GM12878 (cell line): ENCODE data around the gene DUS1L. TPM values are rescaled to one million over a fixed set of nuclear protein-coding genes. Genes with fewer than 3 reads are reported as not detected.

Experiments used
- ATAC-seq: fragments of 200-7000 bp; cut with Tn5 transposase; 3 replicates; pipeline ENCODE4 v1.9.1; 2020; ENCODE audit warnings: mild to moderate bottlenecking, moderate library complexity
- BruUV-seq: library from RNA; stranded (reverse); fragments of 400-500 nt; replicated peaks from 2 replicates; lab custom pipeline; 2021; lab: Mats Ljungman, UMichigan
- CTCF ChIA-PET: fragments of 300-600 bp; sonication (Branson Sonifier 250); formaldehyde crosslinking; extraction: SDS; loops from one replicate; lab custom pipeline; 2021; ENCODE audit warnings: inconsistent platforms; lab: Yijun Ruan, JAX
- POLR2A ChIA-PET: fragments of 350-600 bp; formaldehyde crosslinking; extraction: SDS; loops from one replicate; lab custom pipeline; 2021; ENCODE audit warnings: inconsistent platforms; lab: Charles Lee
- RAD21 ChIA-PET: fragments of 300-600 bp; sonication (Branson Sonifier 250); formaldehyde crosslinking; loops from one replicate; lab custom pipeline; 2023; ENCODE audit warnings: antibody characterized with exemption; ENCODE audit not compliant: unreplicated experiment; lab: Charles Lee
- SMC1A ChIA-PET: fragments of 300-600 bp; sonication (Branson Sonifier 250); formaldehyde crosslinking; loops from one replicate; lab custom pipeline; 2023; ENCODE audit not compliant: unreplicated experiment, uncharacterized antibody; lab: Charles Lee
- DNase-seq: peaks from one replicate; pipeline ENCODE4 v3.0.0-alpha.2; 2011; ENCODE audit warnings: low read depth, low spot score
- FAIRE-seq: peaks from 3 replicates; lab custom pipeline; 2011; peaks lifted over from hg19 to GRCh38; lab: Jason Lieb, UNC
- H2AFZ ChIP-seq: 2 replicates; pipeline ENCODE4 v1.6.0; 2011; ENCODE audit warnings: low read depth, low read length, control low read depth; ENCODE audit not compliant: control insufficient read depth
- H3K27ac ChIP-seq: 2 replicates; pipeline ENCODE4 v1.5.1; 2011; ENCODE audit warnings: control low read depth; ENCODE audit not compliant: control insufficient read depth, insufficient read depth
- H3K27me3 ChIP-seq, 2 experiments: replicated peaks in 1 of 2; 2 replicates each; pipeline versions ENCODE4 v1.6.0 to v1.6.1; 2011; ENCODE audit warnings: low read length in 1 of 2; ENCODE audit not compliant: control insufficient read depth in 2 of 2, insufficient read depth in 2 of 2
- H3K36me3 ChIP-seq, 2 experiments: 2 replicates each; pipeline ENCODE4 v1.5.1; 2011; ENCODE audit warnings: low read length in 1 of 2; ENCODE audit not compliant: control insufficient read depth in 2 of 2, insufficient read depth in 2 of 2
- H3K4me1 ChIP-seq: 2 replicates; pipeline ENCODE4 v1.6.1; 2011; ENCODE audit warnings: mild to moderate bottlenecking, low read length, moderate library complexity, mixed read lengths; ENCODE audit not compliant: control insufficient read depth, insufficient read depth
- H3K4me2 ChIP-seq: 2 replicates; pipeline ENCODE4 v1.6.0; 2011; ENCODE audit warnings: control low read depth; ENCODE audit not compliant: control insufficient read depth, insufficient read depth
- H3K4me3 ChIP-seq: fragments of 200-600 bp; sonication (generic); 2 replicates; pipeline ENCODE4 v1.5.1; 2016
- H3K79me2 ChIP-seq: 2 replicates; pipeline ENCODE4 v1.6.0; 2011; ENCODE audit warnings: low read length; ENCODE audit not compliant: control insufficient read depth, insufficient read depth
- H3K9ac ChIP-seq: 2 replicates; pipeline ENCODE4 v1.8.0; 2011; ENCODE audit warnings: low read length, control low read depth, mixed read lengths; ENCODE audit not compliant: control insufficient read depth, insufficient read depth
- H3K9me3 ChIP-seq: replicated peaks from 3 replicates; pipeline ENCODE4 v1.5.1; 2011; ENCODE audit warnings: mild to moderate bottlenecking, low read length; ENCODE audit not compliant: control insufficient read depth, insufficient read depth
- H4K20me1 ChIP-seq: 2 replicates; pipeline ENCODE4 v1.6.0; 2011; ENCODE audit not compliant: control insufficient read depth, insufficient read depth
- ATF7 ChIP-seq: fragments of 450-650 bp; IDR thresholded peaks from 2 replicates; pipeline ENCODE4 v1.6.1; 2016; ENCODE audit warnings: low read depth, mild to moderate bottlenecking
- CBX3 ChIP-seq: fragments of 200-600 bp; sonication (generic); IDR thresholded peaks from 2 replicates; pipeline ENCODE4 v1.6.1; 2016; ENCODE audit warnings: low read depth, borderline replicate concordance
- CBX5 ChIP-seq: sonication (generic); IDR thresholded peaks from 2 replicates; pipeline ENCODE4 v1.6.1; 2016; ENCODE audit warnings: low read depth, moderate library complexity, mild to moderate bottlenecking, inconsistent platforms
- EP300 ChIP-seq, 2 experiments: fragments of 150-350 bp in 1 of 2; IDR thresholded peaks; 2 replicates each; pipeline ENCODE4 v1.6.1; 2011 to 2012; ENCODE audit warnings: low read depth in 2 of 2, low read length in 2 of 2, borderline replicate concordance in 1 of 2, improper control_type of control experiment in 1 of 2, inconsistent platforms in 1 of 2; ENCODE audit not compliant: control insufficient read depth in 1 of 2
- LARP7 ChIP-seq: fragments of 450-650 bp; IDR thresholded peaks from 2 replicates; pipeline ENCODE4 v1.6.1; 2017; ENCODE audit warnings: mild to moderate bottlenecking
- MEF2A ChIP-seq: IDR thresholded peaks from 2 replicates; pipeline ENCODE4 v1.6.1; 2011; ENCODE audit warnings: low read depth, mild to moderate bottlenecking, low read length, moderate library complexity; ENCODE audit not compliant: insufficient read depth
- NFXL1 ChIP-seq: fragments of 450-650 bp; IDR thresholded peaks from 2 replicates; pipeline ENCODE4 v1.6.1; 2017; ENCODE audit warnings: antibody characterized with exemption, mild to moderate bottlenecking, borderline replicate concordance
- PAX5 ChIP-seq: IDR thresholded peaks from 2 replicates; pipeline ENCODE4 v1.6.1; 2011; ENCODE audit warnings: low read depth, low read length, borderline replicate concordance
- RB1 ChIP-seq: fragments of 450-650 bp; formaldehyde crosslinking; IDR thresholded peaks from 2 replicates; pipeline ENCODE4 v1.6.1; 2017; ENCODE audit warnings: mild to moderate bottlenecking, borderline replicate concordance
- SUZ12 ChIP-seq: fragments of 200-600 bp; sonication (generic); IDR thresholded peaks from one replicate; pipeline ENCODE4 v1.6.1; 2018; ENCODE audit warnings: antibody characterized with exemption, mild to moderate bottlenecking; ENCODE audit not compliant: unreplicated experiment
- TCF7 ChIP-seq: IDR thresholded peaks from 2 replicates; pipeline ENCODE4 v1.6.1; 2014; ENCODE audit warnings: antibody characterized with exemption, borderline replicate concordance
- ZNF207 ChIP-seq: fragments of 450-650 bp; IDR thresholded peaks from 2 replicates; pipeline ENCODE4 v1.6.1; 2014; ENCODE audit warnings: antibody characterized with exemption, mild to moderate bottlenecking, borderline replicate concordance
- ZSCAN29 ChIP-seq: fragments of 450-650 bp; IDR thresholded peaks from 2 replicates; pipeline ENCODE4 v1.6.1; 2017; ENCODE audit warnings: mild to moderate bottlenecking, moderate library complexity
- ZZZ3 ChIP-seq: IDR thresholded peaks from 2 replicates; pipeline ENCODE4 v1.6.1; 2011; ENCODE audit warnings: low read depth; ENCODE audit not compliant: control insufficient read depth, insufficient read length
- WGBS: methylation state at CpG from one replicate; pipeline ENCODE4 v1.1.6; 2016; ENCODE audit warnings: low lambda C conversion rate; ENCODE audit not compliant: insufficient replicate concordance, insufficient coverage; ENCODE audit errors: missing lambda C conversion rate; 5-methylcytosine and 5-hydroxymethylcytosine counted together
- in situ Hi-C: fragments of 300-500 bp; cut with MboI; formaldehyde crosslinking; loops from 9 replicates; pipeline ENCODE4 v1.14.3; 2018; ENCODE audit warnings: mixed read lengths
- intact Hi-C: fragments of 100-400 bp; cut with micrococcal nuclease; formaldehyde crosslinking; loops from one replicate; pipeline ENCODE4 v1.14.2; 2022; ENCODE audit not compliant: unreplicated experiment
- polyA plus RNA-seq, 11 experiments: library from polyadenylated mRNA; depleted of rRNA in 4 of 11; unstranded in 6 of 11; stranded (reverse) in 5 of 11; fragments of >200 nt; fragmentation: Nextera tagmentation in 4 of 11; fragmentation: Illumina TruSeq in 1 of 11; extraction: Ambion mirVana in 4 of 11; extraction: Trizol in 1 of 11; gene quantifications; 1 replicate in 1 of 11; 2 replicates in 10 of 11; pipeline versions ENCODE4 v1.2.1 to v1.2.3, GENCODE V29; 2011 to 2016; ENCODE audit warnings: inconsistent platforms in 2 of 11, missing spikeins in 2 of 11, low read depth in 1 of 11
- total RNA-seq, 4 experiments: library from RNA; depleted of rRNA in 3 of 4; stranded (reverse); fragments of >200 nt in 3 of 4; fragmentation: Illumina TruSeq in 1 of 4; extraction: Trizol in 1 of 4; gene quantifications; 2 replicates each; pipeline versions ENCODE4 v1.2.1 to v1.2.3, GENCODE V29; 2013 to 2021
- TF ChIP-seq, protein P1 (sequence below): IDR thresholded peaks from 2 replicates; pipeline ENCODE4 v1.6.1; 2011; ENCODE audit warnings: low read depth, mild to moderate bottlenecking, low read length, moderate library complexity, borderline replicate concordance; ENCODE audit errors: extremely low read depth
- TF ChIP-seq, protein P2 (sequence below), 3 experiments: IDR thresholded peaks in 2 of 3; conservative IDR thresholded peaks in 1 of 3; 2 replicates each; pipeline ENCODE4 v1.5.1; 2011; ENCODE audit warnings: low read depth in 3 of 3, low read length in 3 of 3, mild to moderate bottlenecking in 3 of 3, control low read depth in 2 of 3, moderate library complexity in 2 of 3, inconsistent platforms in 1 of 3, mixed read lengths in 1 of 3; ENCODE audit not compliant: control insufficient read depth in 2 of 3, insufficient read depth in 1 of 3; ENCODE audit errors: extremely low read depth in 1 of 3
- TF ChIP-seq, protein P3 (sequence below): fragments of 450-650 bp; IDR thresholded peaks from 2 replicates; pipeline ENCODE4 v1.6.1; 2016; ENCODE audit warnings: mild to moderate bottlenecking, moderate library complexity, borderline replicate concordance

DUS1L gene
- total and polyA plus RNA-seq, 10 of the 15 experiments (the other 5 are each of a cell fraction or from before 2014, with no cell fraction given): 6.1 to 157 (median 44.5) TPM

- Histone ChIP-seq H2AFZ (no peak overlapping the region), H4K20me1 (no peaks in the 10 kb centered on the region), H3K9me3 (no peaks in the 10 kb centered on the region), H3K4me1 (peaks cover 4% of the 10 kb centered on the region), H3K4me3 (peak overlapping the region; percentile 71; the same call in 1 of the 2 replicates), H3K27me3 (no peaks in the 10 kb centered on the region), H3K9ac (no peak overlapping the region), H3K36me3 (peaks cover 0 to 5% of the 10 kb centered on the region in 2 experiments; a peak in 3 of 4 replicates), H3K79me2 (peaks cover 14% of the 10 kb centered on the region), H3K4me2 (peak overlapping the region; percentile 90), H3K27ac (no peak overlapping the region)
- CTCF ChIA-PET: interaction anchor here (0.9 to 1.7 kb wide), 3 partner anchors 11 to 14 kb away, joined by 3 to 7 read pairs (median 4); partner anchors contain the start of gene DCXR
- 88% methylated on average over 25 of the region's 28 CpGs for WGBS
- no TSS peak for BruUV-seq
- in situ Hi-C loops: no loop called here
- FAIRE-seq (no peak), ATAC-seq (no peak), DNase-seq (no peak)
- SMC1A ChIA-PET: interaction anchor here (1.2 kb wide), 1 partner anchor 27 kb away, joined by 4 read pairs; the partner anchor contains the start of genes CENPX and LRRC45
- POLR2A ChIA-PET: interaction anchor here (1.0 to 1.5 kb wide), 3 partner anchors 12 to 27 kb away, joined by 3 to 4 read pairs (median 3); partner anchors contain the start of genes CENPX, DCXR and LRRC45
- RAD21 ChIA-PET: interaction anchor here (1.3 kb wide), 1 partner anchor 12 kb away, joined by 4 read pairs; the partner anchor contains the start of gene DCXR
- intact Hi-C loops: loop anchor here (5.0 kb wide), 1 partner anchor 47 kb away; the partner anchor contains the start of gene FASN
- TF ChIP-seq PAX5 (no peak), LARP7 (no peak), CBX5 (no peak), MEF2A (no peak), SUZ12 (no peak), CBX3 (no peak), RB1 (no peak), ATF7 (no peak), TCF7 (no peak), NFXL1 (no peak), ZNF207 (no peak), ZZZ3 (no peak), ZSCAN29 (no peak), EP300 (IDR thresholded peaks at IDR 0.05; ENCODE audit: borderline replicate concordance in 1 of 2, control insufficient read depth in 1 of 2, low read depth in 2 of 2, low read length in 2 of 2) (no peak)
- TF ChIP-seq, protein P1, sequence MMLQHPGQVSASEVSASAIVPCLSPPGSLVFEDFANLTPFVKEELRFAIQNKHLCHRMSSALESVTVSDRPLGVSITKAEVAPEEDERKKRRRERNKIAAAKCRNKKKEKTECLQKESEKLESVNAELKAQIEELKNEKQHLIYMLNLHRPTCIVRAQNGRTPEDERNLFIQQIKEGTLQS: no peak
- TF ChIP-seq, protein P2, sequence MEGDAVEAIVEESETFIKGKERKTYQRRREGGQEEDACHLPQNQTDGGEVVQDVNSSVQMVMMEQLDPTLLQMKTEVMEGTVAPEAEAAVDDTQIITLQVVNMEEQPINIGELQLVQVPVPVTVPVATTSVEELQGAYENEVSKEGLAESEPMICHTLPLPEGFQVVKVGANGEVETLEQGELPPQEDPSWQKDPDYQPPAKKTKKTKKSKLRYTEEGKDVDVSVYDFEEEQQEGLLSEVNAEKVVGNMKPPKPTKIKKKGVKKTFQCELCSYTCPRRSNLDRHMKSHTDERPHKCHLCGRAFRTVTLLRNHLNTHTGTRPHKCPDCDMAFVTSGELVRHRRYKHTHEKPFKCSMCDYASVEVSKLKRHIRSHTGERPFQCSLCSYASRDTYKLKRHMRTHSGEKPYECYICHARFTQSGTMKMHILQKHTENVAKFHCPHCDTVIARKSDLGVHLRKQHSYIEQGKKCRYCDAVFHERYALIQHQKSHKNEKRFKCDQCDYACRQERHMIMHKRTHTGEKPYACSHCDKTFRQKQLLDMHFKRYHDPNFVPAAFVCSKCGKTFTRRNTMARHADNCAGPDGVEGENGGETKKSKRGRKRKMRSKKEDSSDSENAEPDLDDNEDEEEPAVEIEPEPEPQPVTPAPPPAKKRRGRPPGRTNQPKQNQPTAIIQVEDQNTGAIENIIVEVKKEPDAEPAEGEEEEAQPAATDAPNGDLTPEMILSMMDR (IDR thresholded peaks at IDR 0.05 in 2 of 3, conservative IDR thresholded peaks at IDR 0.05 in 1 of 3; ENCODE audit: control insufficient read depth in 2 of 3, extremely low read depth in 1 of 3, insufficient read depth in 1 of 3, low read depth in 3 of 3, low read length in 3 of 3): no peak
- TF ChIP-seq, protein P3, sequence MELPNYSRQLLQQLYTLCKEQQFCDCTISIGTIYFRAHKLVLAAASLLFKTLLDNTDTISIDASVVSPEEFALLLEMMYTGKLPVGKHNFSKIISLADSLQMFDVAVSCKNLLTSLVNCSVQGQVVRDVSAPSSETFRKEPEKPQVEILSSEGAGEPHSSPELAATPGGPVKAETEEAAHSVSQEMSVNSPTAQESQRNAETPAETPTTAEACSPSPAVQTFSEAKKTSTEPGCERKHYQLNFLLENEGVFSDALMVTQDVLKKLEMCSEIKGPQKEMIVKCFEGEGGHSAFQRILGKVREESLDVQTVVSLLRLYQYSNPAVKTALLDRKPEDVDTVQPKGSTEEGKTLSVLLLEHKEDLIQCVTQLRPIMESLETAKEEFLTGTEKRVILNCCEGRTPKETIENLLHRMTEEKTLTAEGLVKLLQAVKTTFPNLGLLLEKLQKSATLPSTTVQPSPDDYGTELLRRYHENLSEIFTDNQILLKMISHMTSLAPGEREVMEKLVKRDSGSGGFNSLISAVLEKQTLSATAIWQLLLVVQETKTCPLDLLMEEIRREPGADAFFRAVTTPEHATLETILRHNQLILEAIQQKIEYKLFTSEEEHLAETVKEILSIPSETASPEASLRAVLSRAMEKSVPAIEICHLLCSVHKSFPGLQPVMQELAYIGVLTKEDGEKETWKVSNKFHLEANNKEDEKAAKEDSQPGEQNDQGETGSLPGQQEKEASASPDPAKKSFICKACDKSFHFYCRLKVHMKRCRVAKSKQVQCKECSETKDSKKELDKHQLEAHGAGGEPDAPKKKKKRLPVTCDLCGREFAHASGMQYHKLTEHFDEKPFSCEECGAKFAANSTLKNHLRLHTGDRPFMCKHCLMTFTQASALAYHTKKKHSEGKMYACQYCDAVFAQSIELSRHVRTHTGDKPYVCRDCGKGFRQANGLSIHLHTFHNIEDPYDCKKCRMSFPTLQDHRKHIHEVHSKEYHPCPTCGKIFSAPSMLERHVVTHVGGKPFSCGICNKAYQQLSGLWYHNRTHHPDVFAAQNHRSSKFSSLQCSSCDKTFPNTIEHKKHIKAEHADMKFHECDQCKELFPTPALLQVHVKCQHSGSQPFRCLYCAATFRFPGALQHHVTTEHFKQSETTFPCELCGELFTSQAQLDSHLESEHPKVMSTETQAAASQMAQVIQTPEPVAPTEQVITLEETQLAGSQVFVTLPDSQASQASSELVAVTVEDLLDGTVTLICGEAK: no peak
These were observed 15.3 kb downstream of the DUS1L start for GRCh38 chr17:82050152-82050760.
